GM12865 (cell line): ENCODE data around the gene FADS6.

Experiments used
- DNase-seq: peaks from one replicate; pipeline ENCODE4 v3.0.0; 2010; ENCODE audit warnings: low read depth
- H3K4me3 ChIP-seq: 2 replicates; pipeline ENCODE4 v1.5.1; 2011; ENCODE audit warnings: mild to moderate bottlenecking, low read depth, low read length, control low read depth
- TF ChIP-seq, protein P1 (sequence below): IDR thresholded peaks from 2 replicates; pipeline ENCODE4 v1.5.1; 2011; ENCODE audit warnings: low read length, control low read depth, low read depth, inconsistent platforms; ENCODE audit not compliant: insufficient read depth; ENCODE audit errors: missing control alignments

FADS6 gene

DNA sequence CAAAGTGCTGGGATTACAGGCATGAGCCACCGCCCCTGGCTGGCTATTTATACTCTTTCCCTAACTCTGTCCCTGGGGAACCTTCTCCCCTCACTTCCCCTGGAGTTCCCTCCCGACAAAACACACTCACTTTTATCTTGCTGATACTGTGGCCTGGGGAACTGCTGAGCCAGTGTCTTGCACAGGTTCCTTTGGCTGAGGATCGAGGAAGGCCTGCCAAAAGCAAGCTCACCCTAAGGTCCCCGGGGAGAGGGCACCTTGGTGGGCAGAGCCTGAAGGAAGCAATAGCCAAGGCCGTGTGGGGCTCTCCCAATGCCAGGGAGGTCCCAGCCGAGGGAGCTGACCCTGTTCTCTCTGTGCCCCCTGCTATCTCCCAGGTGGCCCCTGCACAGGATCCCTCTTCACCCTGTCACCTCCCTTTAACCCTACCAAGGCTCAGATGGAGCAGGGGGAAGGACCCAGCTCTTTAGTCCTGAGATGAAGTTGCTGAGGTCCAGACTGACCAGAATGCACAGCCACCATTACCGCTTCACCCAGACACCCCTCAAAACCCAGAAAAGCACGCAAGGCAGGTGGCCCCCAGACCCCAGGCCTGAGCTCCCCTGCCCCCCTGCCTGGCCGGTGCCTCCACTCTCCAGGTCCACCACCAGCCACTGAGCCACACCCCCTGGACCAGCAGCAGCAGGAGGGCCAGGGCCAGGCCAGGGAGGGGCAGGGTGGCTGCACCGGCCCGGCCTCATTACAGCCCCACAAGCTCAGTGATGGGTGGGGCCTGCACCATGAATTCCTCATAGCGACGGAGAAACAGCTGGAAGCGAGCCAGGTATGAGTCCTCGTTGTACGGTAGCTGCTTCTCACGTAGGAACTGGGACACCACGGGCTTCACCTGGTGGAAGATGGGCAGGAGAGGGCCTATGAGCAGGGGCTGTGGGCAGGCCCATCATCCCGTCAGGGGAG, 15.6 kb downstream of the FADS6 start:
- no peak overlapping the region for H3K4me3 ChIP-seq
- DNase-seq = no peak
- TF ChIP-seq, protein P1, sequence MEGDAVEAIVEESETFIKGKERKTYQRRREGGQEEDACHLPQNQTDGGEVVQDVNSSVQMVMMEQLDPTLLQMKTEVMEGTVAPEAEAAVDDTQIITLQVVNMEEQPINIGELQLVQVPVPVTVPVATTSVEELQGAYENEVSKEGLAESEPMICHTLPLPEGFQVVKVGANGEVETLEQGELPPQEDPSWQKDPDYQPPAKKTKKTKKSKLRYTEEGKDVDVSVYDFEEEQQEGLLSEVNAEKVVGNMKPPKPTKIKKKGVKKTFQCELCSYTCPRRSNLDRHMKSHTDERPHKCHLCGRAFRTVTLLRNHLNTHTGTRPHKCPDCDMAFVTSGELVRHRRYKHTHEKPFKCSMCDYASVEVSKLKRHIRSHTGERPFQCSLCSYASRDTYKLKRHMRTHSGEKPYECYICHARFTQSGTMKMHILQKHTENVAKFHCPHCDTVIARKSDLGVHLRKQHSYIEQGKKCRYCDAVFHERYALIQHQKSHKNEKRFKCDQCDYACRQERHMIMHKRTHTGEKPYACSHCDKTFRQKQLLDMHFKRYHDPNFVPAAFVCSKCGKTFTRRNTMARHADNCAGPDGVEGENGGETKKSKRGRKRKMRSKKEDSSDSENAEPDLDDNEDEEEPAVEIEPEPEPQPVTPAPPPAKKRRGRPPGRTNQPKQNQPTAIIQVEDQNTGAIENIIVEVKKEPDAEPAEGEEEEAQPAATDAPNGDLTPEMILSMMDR = no peak

DNA sequence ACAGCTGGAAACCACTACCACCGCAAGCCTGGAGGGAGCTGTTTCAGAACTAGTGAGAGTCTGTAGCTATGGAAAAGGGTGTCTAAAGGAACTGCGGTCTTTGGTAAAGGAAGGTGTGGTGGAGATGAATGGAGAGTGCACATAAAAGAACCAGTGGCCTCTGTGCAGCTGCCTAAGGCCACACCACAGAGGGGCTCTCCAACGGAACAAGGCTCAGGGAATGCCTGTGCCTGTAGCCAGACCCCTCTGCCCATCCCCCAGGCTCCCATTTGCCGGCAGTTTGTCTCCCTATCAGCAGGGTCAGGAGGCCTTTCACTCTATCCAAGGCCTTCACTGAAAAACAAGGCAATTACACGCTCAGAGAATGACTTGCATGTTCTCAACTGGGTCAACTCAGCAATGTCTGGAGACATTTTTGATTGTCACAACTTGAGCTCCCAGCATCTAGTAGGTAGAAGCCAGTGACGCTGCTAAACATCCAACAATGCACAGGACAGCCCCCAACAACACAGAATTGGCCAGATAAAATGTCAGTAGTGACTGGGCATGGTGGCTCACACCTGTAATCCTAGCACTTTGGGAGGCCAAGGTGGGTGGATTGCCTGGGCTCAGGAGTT, 17.3 kb downstream of the FADS6 start:
- TF ChIP-seq, protein P1 = no peak
- no peak for DNase-seq

DNA sequence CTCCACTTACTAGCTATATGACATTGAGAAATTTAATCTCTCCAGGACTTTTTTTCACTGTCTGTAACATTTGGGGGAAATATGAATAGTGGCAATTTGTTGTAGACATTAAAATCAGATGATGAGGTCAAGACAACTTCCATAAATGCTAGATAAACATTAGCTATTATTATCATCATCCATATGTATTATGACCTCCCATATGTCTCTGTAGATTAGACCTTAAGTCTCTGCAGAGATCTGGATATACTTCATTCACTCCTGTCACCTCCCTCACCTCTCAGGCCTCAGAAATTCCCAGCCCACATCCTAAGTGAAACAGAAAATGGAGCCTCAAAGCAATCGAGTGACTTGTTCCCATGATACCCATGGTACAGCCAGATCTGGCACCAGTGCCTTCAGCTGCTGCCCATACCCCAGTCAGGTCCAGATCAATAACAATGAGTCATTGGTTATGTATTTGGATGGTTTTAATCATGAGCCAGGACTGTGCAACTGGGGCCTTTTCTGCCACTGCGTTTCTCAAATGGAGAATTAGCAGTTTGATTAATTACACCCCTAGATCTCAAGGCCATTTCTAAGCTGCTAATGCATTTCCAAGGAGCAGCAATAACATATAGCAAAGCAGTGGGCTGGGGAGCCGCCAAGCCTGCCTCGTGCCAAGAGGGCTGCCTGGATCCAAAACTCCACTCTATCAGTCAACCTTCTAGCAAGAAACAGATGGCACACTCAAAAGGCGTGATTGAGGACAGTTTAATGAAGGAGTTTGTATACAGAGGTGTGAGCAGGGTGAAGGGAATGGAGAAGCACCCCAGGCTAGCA, 18.1 kb downstream of the FADS6 start:
- DNase-seq = no peak

More for the DNA sequence above, 17.3 kb downstream of the FADS6 start:
- H3K4me3 ChIP-seq = no peak overlapping the region

DNA sequence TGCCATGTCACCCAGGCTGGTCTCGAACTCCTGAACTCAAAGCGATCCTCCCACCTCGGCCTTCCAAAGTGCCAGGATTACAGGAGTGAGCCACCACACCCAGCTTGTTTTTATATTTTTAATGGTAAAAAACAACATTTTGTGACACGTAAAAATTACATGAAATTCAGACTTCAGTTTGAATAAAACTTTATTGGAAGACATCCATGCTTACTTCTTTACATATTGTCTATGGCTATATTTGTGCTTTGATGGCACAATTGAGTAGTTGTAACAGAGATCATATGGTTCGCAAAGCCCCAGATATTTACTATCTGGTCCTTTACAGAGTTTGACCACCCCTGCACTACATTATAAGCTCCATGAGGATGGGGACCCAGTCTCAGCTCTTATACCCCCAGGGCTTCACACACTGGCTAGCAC, 18.8 kb downstream of the FADS6 start:
- DNase-seq = no peak
- TF ChIP-seq, protein P1 = no peak
- H3K4me3 ChIP-seq = no peak overlapping the region

More for the DNA sequence above, 18.1 kb downstream of the FADS6 start:
- no peak overlapping the region for H3K4me3 ChIP-seq
- TF ChIP-seq, protein P1 = no peak

DNA sequence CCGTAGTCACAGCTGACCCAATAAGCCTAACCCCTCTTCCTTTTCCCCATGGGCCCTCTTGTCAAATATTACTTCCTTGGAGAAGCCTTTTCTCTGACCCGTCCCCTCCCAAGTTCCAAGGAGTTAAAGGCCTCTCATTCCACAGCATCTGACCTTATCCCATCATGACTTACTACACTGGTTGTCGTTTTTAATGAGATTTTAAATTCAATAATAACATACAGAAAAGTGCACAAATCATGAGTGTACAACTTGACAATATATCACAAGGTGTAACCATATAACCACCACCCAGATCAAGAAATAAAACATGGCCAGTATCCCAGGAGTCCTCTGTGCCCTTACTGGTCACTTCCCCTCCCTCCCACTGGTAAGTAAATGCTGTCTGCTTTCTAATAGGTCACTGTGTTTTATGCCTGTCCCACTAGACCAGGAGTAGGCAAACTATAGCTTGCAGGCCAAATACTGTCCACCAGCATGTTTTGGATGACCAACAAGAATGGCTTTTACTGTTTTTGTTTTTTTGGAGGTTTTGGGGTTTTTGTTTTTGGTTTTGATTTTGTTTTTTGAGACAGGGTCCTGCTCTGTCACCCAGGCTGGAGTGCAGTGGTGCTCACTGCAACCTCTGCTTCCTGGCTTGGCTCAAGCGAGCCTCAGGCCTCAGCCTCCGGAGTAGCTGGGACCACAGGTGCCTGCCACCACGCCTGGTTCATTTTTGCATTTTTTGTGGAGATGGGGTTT, 19.4 kb downstream of the FADS6 start:
- H3K4me3 ChIP-seq = peak overlapping the region; percentile 97
- TF ChIP-seq, protein P1 = no peak
- DNase-seq = peak; percentile 38
